Measurements from ENCODE around the gene AGAP2.

Gene AGAP2

GRCh38 chr12:57751788-57752667 lies 13.5 kb upstream of the AGAP2 start, which contains the start of gene CDK4:
Gene CDK4, minus strand, starts transcription at chr12:57752310. Its CDS starts 593 bp downstream, at chr12:57751717.
- DNase-seq, result peak; percentile 98

- no peak for DNase-seq
Observed at GRCh38 chr12:57751432-57751787, 12.9 kb upstream of the AGAP2 start.

GRCh38 chr12:57750561-57751431 lies 12.3 kb upstream of the AGAP2 start:
- DNase-seq, result no peak

- no peak for DNase-seq
Observed at GRCh38 chr12:57749061-57749460, 10.5 kb upstream of the AGAP2 start.

DNA sequence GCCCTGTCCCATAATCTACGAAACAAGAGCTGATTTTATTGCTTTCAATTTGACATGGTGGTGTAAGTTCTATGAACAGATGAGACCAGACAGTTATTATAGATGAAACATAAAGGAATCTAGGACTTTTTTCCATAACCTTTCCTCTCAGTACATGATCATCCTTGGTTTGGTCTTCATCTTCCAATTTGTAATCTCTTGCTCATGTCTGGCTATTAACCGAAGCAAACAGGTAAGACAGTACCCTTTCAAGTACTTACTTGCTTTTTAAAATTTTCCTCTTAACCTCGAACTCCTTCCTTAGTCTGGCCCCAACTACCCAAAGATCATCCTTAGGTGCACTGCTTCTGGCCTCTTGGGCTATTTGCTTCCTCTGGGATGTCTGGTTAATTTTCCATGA lies 7.5 kb upstream of the AGAP2 start:
- no peak for DNase-seq

DNA sequence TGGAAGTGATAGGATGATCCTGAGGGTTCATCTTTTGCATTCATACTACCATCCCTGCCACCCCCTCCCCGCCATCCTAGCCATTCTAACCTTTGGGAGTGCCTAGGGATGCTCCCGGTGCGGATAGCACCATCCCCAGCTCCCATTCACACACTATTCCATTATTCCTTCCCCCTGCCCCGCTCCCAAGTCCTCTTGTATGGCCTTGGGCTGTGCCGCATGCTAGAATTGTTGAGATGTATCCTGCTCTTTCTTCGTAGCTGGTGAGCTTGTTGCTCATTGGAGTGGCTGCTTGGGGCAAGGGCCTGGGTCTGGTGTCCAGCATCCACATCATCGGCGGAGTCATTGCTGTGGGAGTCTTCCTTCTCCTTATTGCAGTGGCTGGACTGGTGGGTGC lies 6.9 kb upstream of the AGAP2 start:
- DNase-seq, result no peak

- DNase-seq, result peak; percentile 81
Observed at GRCh38 chr12:57744777-57745484, 6.4 kb upstream of the AGAP2 start, which contains the start of gene TSPAN31. Gene TSPAN31, plus strand, starts transcription at chr12:57745039. Its CDS starts 116 bp downstream, at chr12:57745155.

GRCh38 chr12:57744194-57744776 lies 5.7 kb upstream of the AGAP2 start:
- no peak for DNase-seq

DNA sequence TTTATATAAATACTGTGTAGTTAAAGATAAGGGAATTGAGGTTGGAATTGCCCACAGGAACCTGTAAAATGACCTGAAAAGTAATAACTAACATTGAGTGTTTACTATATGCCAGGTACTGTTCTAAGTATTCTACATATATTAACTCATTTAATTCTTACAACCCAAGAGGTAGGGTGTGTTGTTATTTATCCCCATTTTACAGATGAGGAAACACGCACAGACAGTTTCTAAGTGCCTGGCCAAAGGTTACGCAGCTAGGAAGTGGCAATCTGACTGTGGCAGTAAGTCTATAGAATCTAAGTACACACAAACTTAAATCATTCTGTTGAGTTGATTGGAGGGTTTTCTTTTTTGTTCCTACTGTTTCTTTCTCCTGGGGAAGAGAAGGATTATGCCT lies 5.2 kb upstream of the AGAP2 start:
- DNase-seq, result no peak

DNA sequence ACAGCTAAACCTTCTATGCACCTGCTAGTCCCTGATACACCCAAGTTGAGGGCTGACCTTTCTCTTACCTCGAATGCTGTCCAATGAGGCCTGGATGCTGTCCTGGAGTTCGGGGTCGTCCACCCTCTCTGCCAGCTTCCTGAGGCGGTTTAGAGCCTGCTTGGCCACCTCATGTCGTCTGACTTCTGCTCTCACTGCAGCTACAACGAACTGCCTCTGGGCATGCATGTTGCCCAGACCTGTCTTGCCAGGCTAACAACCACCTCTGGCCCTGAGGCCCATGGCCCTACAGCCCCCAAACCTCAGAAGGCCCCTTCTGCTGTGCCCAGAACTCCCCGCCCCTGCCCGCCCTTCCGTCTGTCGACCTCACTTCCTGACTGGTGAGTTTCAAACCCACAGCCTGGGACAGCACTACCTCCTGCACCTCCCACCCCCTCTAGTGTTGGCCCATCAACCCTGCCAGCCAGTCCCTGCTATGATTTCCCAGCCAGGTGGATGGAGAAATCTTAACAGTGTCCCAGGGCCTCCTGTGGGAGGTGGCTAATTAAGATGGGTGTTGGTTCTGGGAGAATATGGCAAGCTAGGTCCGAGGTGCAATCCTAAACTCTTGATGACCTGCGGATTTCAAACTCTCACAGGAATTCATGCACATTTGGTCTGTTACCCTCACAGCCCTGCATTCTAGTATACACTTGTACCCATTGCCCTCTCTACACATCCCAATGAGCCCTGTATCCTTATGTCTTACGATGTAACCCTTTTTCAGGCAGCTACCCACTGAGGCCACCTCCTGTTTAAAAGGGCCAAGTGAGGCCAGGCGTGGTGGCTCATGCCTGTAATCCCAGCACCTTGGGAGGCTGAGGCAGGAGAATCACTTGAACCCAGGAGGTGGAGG lies 3.5 kb upstream of the AGAP2 start:
- peak; percentile 79 for DNase-seq

- no peak for DNase-seq
Observed at GRCh38 chr12:57741413-57741789, 2.9 kb upstream of the AGAP2 start.

DNA sequence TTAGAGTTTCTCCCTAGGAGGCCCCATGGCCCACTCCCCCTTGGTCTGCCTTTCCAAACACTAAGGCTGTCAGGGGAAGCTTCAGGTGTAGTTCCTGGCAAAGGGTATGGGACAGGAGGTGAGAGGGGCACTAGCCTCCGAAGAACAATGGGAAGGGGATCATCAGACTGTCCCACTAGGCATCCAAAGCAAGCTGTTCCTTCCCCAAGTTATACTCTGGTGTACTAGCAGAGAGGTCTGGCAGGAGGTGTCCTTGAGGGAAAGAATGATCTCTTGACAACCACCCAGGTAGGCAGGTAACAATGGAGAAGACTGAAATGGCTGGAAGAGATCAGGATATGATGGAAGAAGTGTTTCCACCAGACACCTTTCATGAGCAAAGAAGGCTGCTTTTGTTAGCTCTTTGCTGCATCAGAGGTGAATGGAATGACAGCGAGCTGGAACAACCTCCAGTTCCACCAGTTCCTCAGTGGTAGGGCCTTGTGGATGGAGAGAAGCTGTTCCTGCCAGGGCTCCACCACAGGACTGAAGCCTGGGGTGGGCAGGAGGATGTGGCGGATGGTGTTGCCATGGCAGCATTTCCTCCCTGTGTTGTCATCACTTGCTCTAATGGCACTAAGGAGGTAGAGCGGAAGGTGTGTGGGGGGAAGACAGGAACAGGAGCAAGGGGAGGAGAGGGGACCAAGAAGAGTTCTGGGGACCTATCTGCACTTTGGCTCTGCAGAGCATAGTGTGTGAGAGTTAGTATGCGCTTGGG lies 2.3 kb upstream of the AGAP2 start:
- DNase-seq, result no peak

GRCh38 chr12:57739914-57740538 lies 1.5 kb upstream of the AGAP2 start:
- DNase-seq, result no peak

GRCh38 chr12:57739387-57739786 lies 845 bp upstream of the AGAP2 start:
- DNase-seq, result no peak

DNA sequence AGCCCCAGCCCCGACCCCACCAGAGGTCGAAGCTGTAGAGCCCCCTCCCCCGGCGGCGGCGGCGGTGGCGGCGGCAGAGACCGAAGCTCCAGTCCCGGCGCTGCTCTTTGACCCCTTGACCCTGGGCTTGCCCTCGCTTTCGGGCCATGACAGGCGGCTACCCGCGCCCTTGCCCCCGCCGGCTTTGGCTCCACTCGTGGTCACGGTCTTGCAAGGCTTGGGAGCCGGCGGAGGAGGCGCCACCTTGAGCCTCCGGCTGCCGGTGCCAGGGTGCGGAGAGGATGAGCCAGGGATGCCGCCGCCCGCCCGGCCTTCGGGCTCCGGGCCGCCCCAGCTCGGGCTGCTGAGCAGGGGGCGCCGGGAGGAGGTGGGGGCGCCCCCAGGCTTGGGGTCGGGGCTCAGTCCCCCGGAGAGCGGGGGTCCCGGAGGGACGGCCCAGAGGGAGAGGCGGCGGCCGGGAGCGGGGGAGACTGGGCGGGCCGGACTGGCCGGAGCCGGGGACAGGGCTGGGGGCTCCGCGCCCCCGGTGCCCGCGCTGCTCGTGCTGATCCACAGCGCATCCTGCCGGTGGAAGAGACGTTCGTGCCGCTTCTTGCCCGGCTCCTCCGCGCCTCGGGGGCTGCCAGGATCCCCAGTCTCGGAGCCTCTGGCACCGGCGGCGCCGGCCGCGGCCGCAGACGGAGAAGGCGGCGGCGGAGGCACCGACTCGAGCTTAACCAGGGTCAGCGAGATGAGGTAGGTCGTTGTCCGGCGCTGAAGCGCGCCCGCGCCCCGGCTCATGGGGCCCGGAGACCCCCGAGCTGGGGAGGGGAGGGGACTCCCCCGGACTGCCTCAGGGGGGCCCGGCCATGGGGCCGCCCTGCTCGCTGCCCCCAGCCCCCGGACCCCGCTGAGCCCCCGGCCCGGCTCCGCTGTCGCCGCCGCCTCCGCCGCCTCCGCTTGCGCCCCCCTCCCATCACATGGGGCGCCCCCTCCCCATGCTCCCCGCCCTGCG lies 778 bp downstream of the AGAP2 start:
- no peak for DNase-seq

GRCh38 chr12:57736741-57737466 lies 1.6 kb downstream of the AGAP2 start:
- DNase-seq, result no peak

- peak; percentile 95 for DNase-seq
Observed at GRCh38 chr12:57735952-57736740, 2.4 kb downstream of the AGAP2 start.
